Mesenchymal stem cell (in vitro differentiated cells and primary cell): ENCODE results near the gene DNAJC5G.

Experiments
- DNase-seq: peaks from one replicate; pipeline ENCODE4 v3.0.0-alpha.2; 2013
- H2AFZ ChIP-seq: one replicate; pipeline ENCODE4 v1.6.1; 2013; ENCODE audit warnings: low read depth, mild to moderate bottlenecking, control low read depth, inconsistent platforms, low read length, moderate library complexity
- H2AK5ac ChIP-seq: 2 replicates; pipeline ENCODE4 v1.6.1; 2013; ENCODE audit warnings: low read length, moderate library complexity, mild to moderate bottlenecking, inconsistent platforms; ENCODE audit not compliant: severe bottlenecking
- H2BK120ac ChIP-seq: one replicate; pipeline ENCODE4 v1.6.1; 2013; ENCODE audit warnings: low read depth, mild to moderate bottlenecking, inconsistent platforms, low read length, moderate library complexity
- H2BK12ac ChIP-seq, 2 experiments: one replicate each; pipeline ENCODE4 v1.6.1; 2013; ENCODE audit warnings: inconsistent platforms in 2 of 2, low read length in 2 of 2, mild to moderate bottlenecking in 2 of 2, moderate library complexity in 2 of 2, control low read depth in 1 of 2
- H2BK15ac ChIP-seq: one replicate; pipeline ENCODE4 v1.6.1; 2013; ENCODE audit warnings: mild to moderate bottlenecking, low read depth, inconsistent platforms; ENCODE audit not compliant: poor library complexity, severe bottlenecking
- H2BK5ac ChIP-seq: 2 replicates; pipeline ENCODE4 v1.6.1; 2013; ENCODE audit warnings: low read depth, mild to moderate bottlenecking, low read length, control low read depth, inconsistent platforms; ENCODE audit not compliant: poor library complexity, severe bottlenecking
- H3K14ac ChIP-seq, 2 experiments: one replicate each; pipeline ENCODE4 v1.6.1; 2013; ENCODE audit warnings: inconsistent platforms in 2 of 2, low read length in 2 of 2, control low read depth in 1 of 2, mild to moderate bottlenecking in 1 of 2, moderate library complexity in 1 of 2
- H3K18ac ChIP-seq, 2 experiments: one replicate each; pipeline ENCODE4 v1.6.1; 2013; ENCODE audit warnings: inconsistent platforms in 2 of 2, low read length in 2 of 2, control low read depth in 1 of 2, low read depth in 1 of 2, mild to moderate bottlenecking in 1 of 2
- H3K23ac ChIP-seq, 2 experiments: one replicate each; pipeline ENCODE4 v1.6.1; 2013; ENCODE audit warnings: inconsistent platforms in 2 of 2, low read length in 2 of 2, mild to moderate bottlenecking in 2 of 2, moderate library complexity in 2 of 2, control low read depth in 1 of 2
- H3K27ac ChIP-seq: 2 replicates; pipeline ENCODE4 v1.5.1; 2013; ENCODE audit warnings: mild to moderate bottlenecking, moderate library complexity, low read length, control low read depth, inconsistent platforms; ENCODE audit not compliant: poor library complexity, severe bottlenecking
- H3K27me3 ChIP-seq, 2 experiments: 2 replicates each; pipeline versions ENCODE4 v1.6.1 to v1.7.0; 2013; ENCODE audit warnings: low read length in 2 of 2, mild to moderate bottlenecking in 2 of 2, moderate library complexity in 2 of 2, control low read depth in 1 of 2, inconsistent platforms in 1 of 2; ENCODE audit not compliant: control insufficient read depth in 1 of 2, insufficient read depth in 1 of 2
- H3K36me3 ChIP-seq, 2 experiments: 2 replicates each; pipeline versions ENCODE4 v1.6.1 to v1.7.0; 2013; ENCODE audit warnings: low read length in 2 of 2, control low read depth in 1 of 2, inconsistent platforms in 1 of 2, low read depth in 1 of 2, mild to moderate bottlenecking in 1 of 2; ENCODE audit not compliant: insufficient read depth in 2 of 2, control insufficient read depth in 1 of 2
- H3K4ac ChIP-seq, 2 experiments: one replicate each; pipeline ENCODE4 v1.6.1; 2013; ENCODE audit warnings: inconsistent platforms in 2 of 2, low read length in 2 of 2, mild to moderate bottlenecking in 2 of 2, moderate library complexity in 2 of 2, control low read depth in 1 of 2, low read depth in 1 of 2
- H3K4me1 ChIP-seq: 2 replicates; pipeline ENCODE4 v1.6.1; 2013; ENCODE audit warnings: low read depth, low read length, control low read depth; ENCODE audit not compliant: control insufficient read depth, insufficient read depth
- H3K4me2 ChIP-seq: 2 replicates; pipeline ENCODE4 v1.6.1; 2013; ENCODE audit warnings: low read length, mild to moderate bottlenecking, inconsistent platforms; ENCODE audit not compliant: poor library complexity, severe bottlenecking
- H3K4me3 ChIP-seq, 2 experiments: 2 replicates each; pipeline versions ENCODE4 v1.5.1 to v1.7.0; 2013; ENCODE audit warnings: low read length in 2 of 2, mild to moderate bottlenecking in 2 of 2, control low read depth in 1 of 2, low read depth in 1 of 2; ENCODE audit not compliant: insufficient read depth in 1 of 2
- H3K79me1 ChIP-seq: replicated peaks from 2 replicates; pipeline ENCODE4 v1.6.1; 2013; ENCODE audit warnings: mild to moderate bottlenecking, control low read depth, low read length, inconsistent platforms; ENCODE audit not compliant: poor library complexity, severe bottlenecking
- H3K9ac ChIP-seq: 2 replicates; pipeline ENCODE4 v1.7.0; 2013; ENCODE audit warnings: mild to moderate bottlenecking, low read length, moderate library complexity
- H3K9me3 ChIP-seq: 2 replicates; pipeline ENCODE4 v1.7.0; 2013; ENCODE audit warnings: mild to moderate bottlenecking, low read length; ENCODE audit not compliant: control insufficient read depth
- H4K8ac ChIP-seq: one replicate; pipeline ENCODE4 v1.6.1; 2013; ENCODE audit warnings: inconsistent platforms, mild to moderate bottlenecking, low read length, moderate library complexity
- H4K91ac ChIP-seq: one replicate; pipeline ENCODE4 v1.6.1; 2013; ENCODE audit warnings: mild to moderate bottlenecking, low read length, inconsistent platforms
- WGBS: methylation state at CpG from one replicate; pipeline ENCODE4 v1.1.7; 2013; ENCODE audit warnings: mixed read lengths; 5-methylcytosine and 5-hydroxymethylcytosine counted together

The DNAJC5G gene

DNA sequence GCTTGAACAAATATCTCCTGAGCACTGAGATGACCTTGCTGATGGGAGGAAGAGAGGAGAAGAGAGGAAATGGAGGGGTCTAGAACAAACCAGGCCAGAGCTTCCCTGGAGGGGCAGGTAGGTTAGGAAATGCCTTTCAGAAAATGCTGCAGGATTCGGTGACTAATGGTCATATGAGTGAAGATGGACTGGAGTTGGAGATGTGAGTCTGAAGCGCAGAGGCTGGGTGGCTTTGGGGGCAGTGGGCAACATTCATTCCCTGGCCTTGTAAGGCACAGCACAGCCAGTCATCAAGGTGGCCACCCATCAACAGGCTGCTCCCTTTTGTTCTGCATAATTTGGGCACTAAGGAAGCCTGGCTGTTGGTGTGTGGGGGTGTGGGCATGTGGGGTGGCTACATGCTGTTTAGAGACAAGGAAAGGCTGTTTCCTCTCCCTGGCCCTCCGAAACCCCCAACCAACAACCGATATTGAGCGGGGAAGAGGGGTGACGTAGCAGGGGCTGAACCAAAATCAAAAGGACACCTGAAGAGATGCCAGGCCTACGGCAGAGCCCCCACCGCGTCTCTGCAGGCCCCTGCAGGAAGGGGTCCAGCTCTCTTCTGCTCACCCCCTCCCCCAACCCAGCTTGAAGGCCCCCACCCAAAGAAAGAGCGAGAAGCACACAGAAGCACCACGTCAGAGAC is 13.8 kb upstream of the DNAJC5G start:
- H2BK120ac ChIP-seq, result no peak overlapping the region
- H3K4me1 ChIP-seq, result peaks cover 29% of the 10 kb centered on the region
- no peak overlapping the region for H3K14ac ChIP-seq
- H3K4ac ChIP-seq, result no peak overlapping the region
- WGBS, result 52% methylated on average over 10 of the region's 11 CpGs
- H2BK15ac ChIP-seq, result no peak overlapping the region
- no peak overlapping the region for H2AFZ ChIP-seq
- no peak overlapping the region for H2BK12ac ChIP-seq
- H4K91ac ChIP-seq, result no peak overlapping the region
- H2AK5ac ChIP-seq, result no peak overlapping the region
- H3K4me3 ChIP-seq, result no peak overlapping the region
- H3K18ac ChIP-seq, result no peak overlapping the region
- H3K79me1 ChIP-seq, result no peaks in the 10 kb centered on the region
- no peak for DNase-seq
- no peak overlapping the region for H4K8ac ChIP-seq
- H3K23ac ChIP-seq, result no peak overlapping the region
- no peak overlapping the region for H3K9ac ChIP-seq
- H3K27ac ChIP-seq, result no peak overlapping the region
- H3K27me3 ChIP-seq, result peaks cover 86 to 89% of the 10 kb centered on the region in 2 experiments
- H2BK5ac ChIP-seq, result no peak overlapping the region
- H3K36me3 ChIP-seq, result no peaks in the 10 kb centered on the region
- no peak overlapping the region for H3K4me2 ChIP-seq
- no peaks in the 10 kb centered on the region for H3K9me3 ChIP-seq

- H2AK5ac ChIP-seq, result no peak overlapping the region
- peaks cover 84 to 89% of the 10 kb centered on the region in 2 experiments for H3K27me3 ChIP-seq
- H3K18ac ChIP-seq, result no peak overlapping the region
- no peak overlapping the region for H3K9ac ChIP-seq
- H2BK12ac ChIP-seq, result no peak overlapping the region
- no peaks in the 10 kb centered on the region for H3K79me1 ChIP-seq
- H3K36me3 ChIP-seq, result no peaks in the 10 kb centered on the region
- no peak for DNase-seq
- no peaks in the 10 kb centered on the region for H3K9me3 ChIP-seq
- no peak overlapping the region for H3K14ac ChIP-seq
- no peak overlapping the region for H4K8ac ChIP-seq
- no peak overlapping the region for H2AFZ ChIP-seq
- no peak overlapping the region for H3K27ac ChIP-seq
- H2BK120ac ChIP-seq, result no peak overlapping the region
- H4K91ac ChIP-seq, result no peak overlapping the region
- no peak overlapping the region for H2BK5ac ChIP-seq
- peaks cover 29% of the 10 kb centered on the region for H3K4me1 ChIP-seq
- no peak overlapping the region for H3K4ac ChIP-seq
- 4% methylated on average over 22 of the region's 40 CpGs for WGBS
- no peak overlapping the region for H3K23ac ChIP-seq
- no peak overlapping the region for H2BK15ac ChIP-seq
- no peak overlapping the region for H3K4me3 ChIP-seq
- peak overlapping the region; percentile 76 for H3K4me2 ChIP-seq
Observed at GRCh38 chr2:27261926-27262298, 13.3 kb upstream of the DNAJC5G start.

DNA sequence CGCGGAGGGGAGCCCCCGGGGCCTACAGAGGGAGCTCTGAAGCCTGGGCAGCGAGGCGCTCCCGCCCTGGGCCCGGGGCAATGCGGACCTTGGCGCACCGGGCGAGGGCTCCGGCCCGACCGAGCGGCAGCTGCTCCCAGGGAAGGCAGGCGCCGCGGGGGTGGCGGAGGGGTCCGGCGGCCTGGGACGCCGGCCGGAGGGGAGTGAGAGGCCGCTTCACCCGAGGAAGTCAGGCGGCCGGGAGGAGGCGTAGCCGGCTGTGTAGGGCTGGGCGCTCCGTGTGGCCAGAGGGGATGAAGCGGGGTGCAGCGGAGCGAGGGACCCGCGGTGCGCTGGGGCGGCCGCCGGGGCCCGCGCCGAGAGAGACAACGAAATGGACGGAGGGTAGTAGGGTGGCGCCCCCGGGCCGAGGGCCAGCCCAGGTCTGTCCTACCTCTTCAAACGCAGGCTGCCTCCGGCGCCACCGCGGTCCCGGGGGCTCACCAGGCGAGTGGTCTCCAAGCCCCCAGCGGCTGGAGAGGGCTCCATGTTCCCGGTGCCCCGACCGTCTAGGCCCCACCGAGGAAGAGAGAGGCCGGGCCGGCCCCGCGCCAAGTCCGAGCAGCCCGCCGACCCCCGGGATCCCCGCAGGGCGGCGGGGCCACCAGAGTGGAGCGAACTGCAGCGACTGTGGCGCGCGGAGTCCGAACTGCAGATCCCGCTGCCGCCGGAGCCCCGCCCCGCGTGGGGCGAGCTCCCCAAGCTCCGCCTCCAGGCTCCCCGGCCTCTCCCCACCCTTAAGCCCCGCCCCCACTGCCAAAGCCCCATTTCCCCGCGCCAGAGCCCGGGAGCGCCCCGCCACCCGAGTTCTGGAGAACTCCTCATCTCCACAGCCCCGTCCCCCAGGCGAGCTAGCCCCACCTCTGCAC is 12.6 kb upstream of the DNAJC5G start, which contains the start of gene SLC30A3:
Gene SLC30A3, minus strand, starts transcription at position 669 of the 908 bp plus-strand sequence. Its CDS starts 141 bp downstream, at position 528.
- H3K4me2 ChIP-seq, result peak within 1 kb of the TSS; percentile 76
- H2BK5ac ChIP-seq, result no peak within 1 kb of the TSS
- H3K14ac ChIP-seq, result no peak within 1 kb of the TSS
- H2BK120ac ChIP-seq, result no peak within 1 kb of the TSS
- H2BK12ac ChIP-seq, result no peak within 1 kb of the TSS
- no peak within 1 kb of the TSS for H3K18ac ChIP-seq
- H4K8ac ChIP-seq, result no peak within 1 kb of the TSS
- no peak within 1 kb of the TSS for H2BK15ac ChIP-seq
- no peaks in the 10 kb centered on the region for H3K36me3 ChIP-seq
- H2AFZ ChIP-seq, result no peak within 1 kb of the TSS
- H3K79me1 ChIP-seq, result no peaks in the 10 kb centered on the region
- peak within 1 kb of the TSS in 1 of 2 experiments; percentile 63 for H3K23ac ChIP-seq
- no peak within 1 kb of the TSS for H3K4ac ChIP-seq
- H3K27ac ChIP-seq, result no peak within 1 kb of the TSS
- no peak within 1 kb of the TSS for H3K9ac ChIP-seq
- no peak within 1 kb of the TSS for H4K91ac ChIP-seq
- peak within 1 kb of the TSS; percentile 33 to 58 for H3K4me3 ChIP-seq
- H3K9me3 ChIP-seq, result no peaks in the 10 kb centered on the region
- H3K4me1 ChIP-seq, result peaks cover 29% of the 10 kb centered on the region
- peak; percentile 47 for DNase-seq
- peaks cover 83 to 89% of the 10 kb centered on the region in 2 experiments for H3K27me3 ChIP-seq
- no peak within 1 kb of the TSS for H2AK5ac ChIP-seq
- WGBS, result 1% methylated on average over 77 of the region's 96 CpGs
